ENCODE measurements around the gene TMED8.
"Not testable (repeated sequence)": the region's sequence is repeated elsewhere in the genome, so short reads cannot be mapped to it uniquely, and the experiment has no call there.

The TMED8 gene

GRCh38 chr14:77342726-77343397 lies 34.0 kb downstream of the TMED8 start:
- no peak overlapping the region for H2AFZ ChIP-seq
- H3K4me3 ChIP-seq (ENCODE audit: low read depth, low read length) = no peak overlapping the region
- H3K27me3 ChIP-seq (ENCODE audit: control insufficient read depth, insufficient read depth, low read length) = no peaks in the 10 kb centered on the region
- H3K36me3 ChIP-seq (ENCODE audit: control insufficient read depth, insufficient read depth, low read length) = no peaks in the 10 kb centered on the region
- H3K79me2 ChIP-seq = no peaks in the 10 kb centered on the region
- no peak overlapping the region for H3K27ac ChIP-seq
- no peak for TF ChIP-seq CTCF (IDR thresholded peaks at IDR 0.05)
- no peak overlapping the region for H3K9ac ChIP-seq
- H3K9me3 ChIP-seq (ENCODE audit: control insufficient read depth, low read length) = no peaks in the 10 kb centered on the region
- H3K4me1 ChIP-seq = peaks cover 28% of the 10 kb centered on the region
- H3K4me2 ChIP-seq (ENCODE audit: low read length) = no peak overlapping the region

- Histone ChIP-seq H3K79me2 (no peaks in the 10 kb centered on the region), H3K9me3 (ENCODE audit: control insufficient read depth, low read length) (no peaks in the 10 kb centered on the region), H3K4me1 (peaks cover 28% of the 10 kb centered on the region), H3K4me2 (ENCODE audit: low read length) (no peak overlapping the region), H2AFZ (no peak overlapping the region), H3K36me3 (ENCODE audit: control insufficient read depth, insufficient read depth, low read length) (no peaks in the 10 kb centered on the region), H3K27me3 (ENCODE audit: control insufficient read depth, insufficient read depth, low read length) (no peaks in the 10 kb centered on the region), H3K27ac (no peak overlapping the region), H3K9ac (no peak overlapping the region), H3K4me3 (ENCODE audit: low read depth, low read length) (no peak overlapping the region)
- no peak for TF ChIP-seq CTCF (IDR thresholded peaks at IDR 0.05)
Observed at GRCh38 chr14:77340389-77340788, 36.5 kb downstream of the TMED8 start.

- Histone ChIP-seq H3K9me3 (ENCODE audit: control insufficient read depth, low read length) (no peaks in the 10 kb centered on the region), H3K4me3 (ENCODE audit: low read depth, low read length) (no peak overlapping the region), H3K4me2 (ENCODE audit: low read length) (no peak overlapping the region), H3K4me1 (peaks cover 20% of the 10 kb centered on the region), H3K36me3 (ENCODE audit: control insufficient read depth, insufficient read depth, low read length) (no peaks in the 10 kb centered on the region), H3K27me3 (ENCODE audit: control insufficient read depth, insufficient read depth, low read length) (no peaks in the 10 kb centered on the region), H3K79me2 (no peaks in the 10 kb centered on the region), H3K9ac (no peak overlapping the region), H3K27ac (no peak overlapping the region), H2AFZ (no peak overlapping the region)
- no peak for TF ChIP-seq CTCF (IDR thresholded peaks at IDR 0.05)
Observed at GRCh38 chr14:77339407-77339806, 37.5 kb downstream of the TMED8 start.

- no peaks in the 10 kb centered on the region for H3K79me2 ChIP-seq
- H3K9me3 ChIP-seq (ENCODE audit: control insufficient read depth, low read length) = no peaks in the 10 kb centered on the region
- H3K9ac ChIP-seq = no peak overlapping the region
- no peaks in the 10 kb centered on the region for H3K27me3 ChIP-seq (ENCODE audit: control insufficient read depth, insufficient read depth, low read length)
- no peak for TF ChIP-seq CTCF (IDR thresholded peaks at IDR 0.05)
- no peak overlapping the region for H3K4me2 ChIP-seq (ENCODE audit: low read length)
- no peak overlapping the region for H3K27ac ChIP-seq
- no peak overlapping the region for H2AFZ ChIP-seq
- no peak overlapping the region for H3K4me3 ChIP-seq (ENCODE audit: low read depth, low read length)
- H3K4me1 ChIP-seq = peaks cover 9% of the 10 kb centered on the region
- no peaks in the 10 kb centered on the region for H3K36me3 ChIP-seq (ENCODE audit: control insufficient read depth, insufficient read depth, low read length)
Observed at GRCh38 chr14:77338302-77338701, 38.6 kb downstream of the TMED8 start.

GRCh38 chr14:77337880-77338279 lies 39.0 kb downstream of the TMED8 start:
- Histone ChIP-seq H3K9ac (no peak overlapping the region), H3K27me3 (ENCODE audit: control insufficient read depth, insufficient read depth, low read length) (no peaks in the 10 kb centered on the region), H3K4me2 (ENCODE audit: low read length) (no peak overlapping the region), H3K4me3 (ENCODE audit: low read depth, low read length) (no peak overlapping the region), H3K9me3 (ENCODE audit: control insufficient read depth, low read length) (no peaks in the 10 kb centered on the region), H3K36me3 (ENCODE audit: control insufficient read depth, insufficient read depth, low read length) (no peaks in the 10 kb centered on the region), H3K27ac (no peak overlapping the region), H3K79me2 (no peaks in the 10 kb centered on the region), H3K4me1 (peaks cover 7% of the 10 kb centered on the region), H2AFZ (no peak overlapping the region)
- TF ChIP-seq CTCF (IDR thresholded peaks at IDR 0.05) = no peak

GRCh38 chr14:77337255-77337654 lies 39.6 kb downstream of the TMED8 start:
- H3K27me3 ChIP-seq (ENCODE audit: control insufficient read depth, insufficient read depth, low read length); H3K4me3 ChIP-seq (ENCODE audit: low read depth, low read length); H3K4me1 ChIP-seq; H3K9me3 ChIP-seq (ENCODE audit: control insufficient read depth, low read length); H2AFZ ChIP-seq; H3K27ac ChIP-seq; H3K36me3 ChIP-seq (ENCODE audit: control insufficient read depth, insufficient read depth, low read length); H3K4me2 ChIP-seq (ENCODE audit: low read length); H3K79me2 ChIP-seq; H3K9ac ChIP-seq: not testable (repeated sequence)

All from parathyroid adenoma (tissue), 2 donors.